PFSK-1 (cell line): ENCODE data around the gene INSM1.

ENCODE experiments used
- FOXP2 ChIP-seq: optimal IDR thresholded peaks from 2 replicates; pipeline ENCODE3; 2011; ENCODE audit warnings: borderline replicate concordance, control low read depth, inconsistent platforms; ENCODE audit not compliant: insufficient read depth; ENCODE audit errors: extremely low read length, extremely low read depth
- POLR2AphosphoS5 ChIP-seq: IDR thresholded peaks from 2 replicates; pipeline ENCODE4 v1.6.1; 2012; ENCODE audit warnings: low read depth, mild to moderate bottlenecking, control low read depth, low read length, moderate library complexity
- SIN3A ChIP-seq: IDR thresholded peaks from 2 replicates; pipeline ENCODE4 v1.6.1; 2012; ENCODE audit warnings: mild to moderate bottlenecking, low read length, moderate library complexity, borderline replicate concordance; ENCODE audit not compliant: insufficient read depth
- TAF1 ChIP-seq: IDR thresholded peaks from 2 replicates; pipeline ENCODE4 v1.6.1; 2012; ENCODE audit warnings: low read length, control low read depth, borderline replicate concordance; ENCODE audit not compliant: insufficient read depth
- TF ChIP-seq, protein P1 (sequence below), 2 experiments: IDR thresholded peaks; 2 replicates each; pipeline versions ENCODE4 v1.6.1 to v1.8.0; 2011 to 2012; ENCODE audit warnings: low read depth in 2 of 2, low read length in 2 of 2, control low read depth in 1 of 2, inconsistent platforms in 1 of 2, mild to moderate bottlenecking in 1 of 2, moderate library complexity in 1 of 2; ENCODE audit not compliant: insufficient read depth in 1 of 2

The INSM1 gene

DNA sequence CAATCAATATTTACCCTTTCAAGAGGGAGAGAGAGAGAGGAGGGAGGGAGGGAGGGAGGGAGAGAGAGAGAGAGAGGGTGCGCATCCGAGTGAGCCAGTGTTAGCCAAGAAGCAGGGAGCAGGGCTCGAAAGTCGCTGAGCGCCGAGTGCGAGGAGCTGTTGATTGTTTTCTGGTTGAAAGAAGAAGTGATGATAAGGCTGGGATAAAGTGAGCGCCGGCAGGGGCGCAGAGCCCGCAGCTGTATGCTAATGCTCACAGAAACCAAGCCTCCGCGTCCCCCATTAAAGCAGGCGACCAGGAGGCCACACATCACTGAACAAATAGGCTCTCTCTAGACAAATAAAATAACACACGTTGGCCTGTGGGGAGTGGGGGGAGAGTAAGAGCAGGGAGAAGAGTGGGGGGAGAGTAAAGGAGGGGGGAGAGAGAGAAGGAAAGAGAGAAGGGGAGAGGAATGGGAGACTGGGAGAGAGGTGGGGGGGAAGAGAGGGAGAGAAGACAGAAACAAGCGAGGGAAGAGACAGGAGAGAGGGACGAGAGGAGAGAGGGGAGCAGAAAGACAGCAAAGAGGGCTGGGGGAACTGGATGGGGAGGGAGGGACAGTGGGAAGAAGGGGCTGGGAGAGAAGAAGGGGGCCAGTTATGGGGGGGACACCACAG, 5.0 kb upstream of the INSM1 start:
- TF ChIP-seq FOXP2, result no peak
- TF ChIP-seq, protein P1, sequence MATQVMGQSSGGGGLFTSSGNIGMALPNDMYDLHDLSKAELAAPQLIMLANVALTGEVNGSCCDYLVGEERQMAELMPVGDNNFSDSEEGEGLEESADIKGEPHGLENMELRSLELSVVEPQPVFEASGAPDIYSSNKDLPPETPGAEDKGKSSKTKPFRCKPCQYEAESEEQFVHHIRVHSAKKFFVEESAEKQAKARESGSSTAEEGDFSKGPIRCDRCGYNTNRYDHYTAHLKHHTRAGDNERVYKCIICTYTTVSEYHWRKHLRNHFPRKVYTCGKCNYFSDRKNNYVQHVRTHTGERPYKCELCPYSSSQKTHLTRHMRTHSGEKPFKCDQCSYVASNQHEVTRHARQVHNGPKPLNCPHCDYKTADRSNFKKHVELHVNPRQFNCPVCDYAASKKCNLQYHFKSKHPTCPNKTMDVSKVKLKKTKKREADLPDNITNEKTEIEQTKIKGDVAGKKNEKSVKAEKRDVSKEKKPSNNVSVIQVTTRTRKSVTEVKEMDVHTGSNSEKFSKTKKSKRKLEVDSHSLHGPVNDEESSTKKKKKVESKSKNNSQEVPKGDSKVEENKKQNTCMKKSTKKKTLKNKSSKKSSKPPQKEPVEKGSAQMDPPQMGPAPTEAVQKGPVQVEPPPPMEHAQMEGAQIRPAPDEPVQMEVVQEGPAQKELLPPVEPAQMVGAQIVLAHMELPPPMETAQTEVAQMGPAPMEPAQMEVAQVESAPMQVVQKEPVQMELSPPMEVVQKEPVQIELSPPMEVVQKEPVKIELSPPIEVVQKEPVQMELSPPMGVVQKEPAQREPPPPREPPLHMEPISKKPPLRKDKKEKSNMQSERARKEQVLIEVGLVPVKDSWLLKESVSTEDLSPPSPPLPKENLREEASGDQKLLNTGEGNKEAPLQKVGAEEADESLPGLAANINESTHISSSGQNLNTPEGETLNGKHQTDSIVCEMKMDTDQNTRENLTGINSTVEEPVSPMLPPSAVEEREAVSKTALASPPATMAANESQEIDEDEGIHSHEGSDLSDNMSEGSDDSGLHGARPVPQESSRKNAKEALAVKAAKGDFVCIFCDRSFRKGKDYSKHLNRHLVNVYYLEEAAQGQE (IDR thresholded peaks at IDR 0.05; ENCODE audit: insufficient read depth in 1 of 2, low read depth in 2 of 2, low read length in 2 of 2), result no peak
- TF ChIP-seq POLR2AphosphoS5, result no peak
- TF ChIP-seq SIN3A, result no peak
- TF ChIP-seq TAF1, result no peak

DNA sequence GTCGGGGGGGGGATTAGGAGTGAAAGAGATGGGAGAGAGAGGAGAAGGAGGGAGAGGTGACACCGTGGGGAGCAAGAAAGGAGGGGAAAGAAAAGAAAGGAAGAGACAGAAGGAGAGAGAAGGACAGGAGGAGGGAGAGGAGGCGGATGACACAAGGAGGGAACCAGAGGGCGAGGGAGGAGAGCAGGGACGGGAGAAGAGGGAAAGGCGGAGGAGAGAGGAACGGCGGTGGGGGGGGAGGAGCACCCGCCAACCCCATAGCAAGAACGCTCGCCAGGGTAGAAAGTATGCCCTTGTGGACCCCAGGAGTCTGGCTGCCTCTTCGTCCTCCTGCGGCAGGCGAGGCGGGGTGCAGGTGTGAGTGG, 4.5 kb upstream of the INSM1 start:
- TF ChIP-seq FOXP2 (no peak), TAF1 (no peak), POLR2AphosphoS5 (no peak), SIN3A (no peak)
- TF ChIP-seq, protein P1 (IDR thresholded peaks at IDR 0.05; ENCODE audit: insufficient read depth in 1 of 2, low read depth in 2 of 2, low read length in 2 of 2), result no peak

DNA sequence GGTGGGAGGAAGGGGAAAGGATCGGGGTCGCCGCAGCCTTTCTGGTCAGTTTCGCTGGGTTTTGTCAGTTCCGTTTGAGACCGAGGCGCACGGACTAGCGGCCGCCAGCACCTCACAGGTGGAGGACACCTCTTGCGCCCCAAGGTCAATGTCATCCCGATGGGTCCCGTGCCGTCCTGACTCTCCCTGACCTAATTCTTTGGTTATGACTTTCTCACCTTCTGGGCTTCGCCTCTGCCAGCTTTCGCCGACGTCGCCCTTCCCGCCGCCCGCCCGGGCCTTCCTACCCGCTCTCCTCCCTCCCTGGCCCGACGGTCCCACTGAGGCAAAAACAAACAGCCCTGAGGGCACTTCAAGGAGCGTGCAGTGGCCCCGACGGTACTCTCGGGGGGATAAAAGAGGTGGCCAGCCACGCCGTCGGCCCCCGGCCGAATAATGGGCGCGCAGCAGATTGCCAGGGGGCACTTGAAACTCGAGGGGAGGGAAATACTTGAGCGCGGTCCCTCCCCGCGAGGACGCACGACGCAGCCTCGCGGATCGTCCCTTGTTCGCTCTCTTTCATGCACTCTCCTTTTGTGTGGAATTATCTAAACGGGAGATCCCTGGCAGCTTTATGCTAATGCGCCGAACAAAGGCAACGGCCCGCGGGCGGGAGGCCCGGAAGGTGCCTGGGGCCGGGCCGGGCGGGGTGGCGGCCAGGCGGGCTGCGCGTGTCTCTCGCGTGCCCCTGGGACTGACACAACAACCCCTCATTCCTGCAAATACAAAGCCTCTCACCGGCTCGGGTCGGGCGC, 3.9 kb upstream of the INSM1 start:
- TF ChIP-seq SIN3A (no peak), FOXP2 (no peak), TAF1 (no peak), POLR2AphosphoS5 (no peak)
- TF ChIP-seq, protein P1 (IDR thresholded peaks at IDR 0.05; ENCODE audit: insufficient read depth in 1 of 2, low read depth in 2 of 2, low read length in 2 of 2), result no peak

DNA sequence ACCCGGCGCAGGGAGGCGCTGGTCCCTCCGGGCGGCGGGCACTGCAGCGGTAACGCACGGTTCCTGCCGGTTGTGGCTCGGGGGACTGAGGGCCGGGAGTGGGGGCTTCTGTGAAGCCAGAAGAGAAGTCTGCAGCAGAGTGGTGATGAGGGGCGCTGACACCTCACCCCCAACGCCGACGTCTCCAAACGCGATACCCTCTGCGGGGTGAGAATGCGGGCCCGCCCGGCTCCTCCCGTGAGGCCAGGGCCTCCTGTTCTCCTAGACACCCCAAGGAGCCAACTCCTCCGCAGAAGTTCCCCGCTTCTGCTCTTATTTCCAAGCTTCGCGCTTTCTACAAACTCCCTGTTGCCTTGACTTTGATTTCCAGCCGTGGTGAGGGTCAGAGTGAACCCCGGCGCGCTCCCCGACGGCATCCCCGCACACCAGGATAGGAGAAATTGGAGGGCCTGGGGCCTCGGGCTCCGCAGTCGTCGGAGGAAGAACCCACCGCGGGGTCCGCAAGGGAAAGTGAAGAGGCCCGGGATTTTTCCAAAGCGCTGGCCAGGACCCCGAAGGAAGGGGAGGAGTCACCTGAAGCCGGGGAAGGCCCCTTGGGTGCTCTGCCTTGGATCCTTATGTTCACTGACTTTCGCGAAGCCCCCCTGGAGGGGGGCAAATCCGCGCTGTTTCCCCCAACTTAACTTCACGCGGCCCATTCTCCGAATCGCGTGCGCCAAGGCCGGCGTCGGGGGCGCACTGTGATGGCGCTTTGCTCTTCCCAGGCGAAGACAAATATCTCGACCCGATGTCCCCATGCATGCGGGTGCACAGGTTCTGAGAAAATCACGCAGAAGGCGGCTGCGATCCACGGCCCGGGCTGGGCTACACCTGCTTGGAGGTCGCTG, 3.1 kb upstream of the INSM1 start:
- TF ChIP-seq SIN3A (no peak), TAF1 (no peak), FOXP2 (no peak), POLR2AphosphoS5 (no peak)
- TF ChIP-seq, protein P1 (IDR thresholded peaks at IDR 0.05; ENCODE audit: insufficient read depth in 1 of 2, low read depth in 2 of 2, low read length in 2 of 2), result no peak
